Heart left ventricle (tissue), 16 donors: ENCODE data around the gene DLGAP1. TPM values are rescaled to one million over a fixed set of nuclear protein-coding genes. Genes with fewer than 3 reads are reported as not detected.

Experiments
- ATAC-seq, 4 donors: fragments of 200-7000 bp; cut with Tn5 transposase; one replicate each; pipeline ENCODE4 v1.9.1; 2020 to 2022; ENCODE audit warnings: moderate library complexity in 4 of 4, mild to moderate bottlenecking in 3 of 4, moderate number of reproducible peaks in 1 of 4
- DNase-seq, 5 donors: peaks; one replicate each; pipeline ENCODE4 v3.0.0-alpha.2; 2020
- H3K27ac ChIP-seq, 12 donors: fragments of 200-600 bp; sonication (generic) in 4 of 12; one replicate each; pipeline versions ENCODE4 v1.5.0 to v1.8.0; 2016 to 2022; ENCODE audit warnings: mild to moderate bottlenecking in 2 of 12
- H3K27me3 ChIP-seq, 9 donors: fragments of 200-600 bp; sonication (generic) in 2 of 9; one replicate each; pipeline versions ENCODE4 v1.5.1 to v1.8.0; 2016 to 2022; ENCODE audit warnings: mild to moderate bottlenecking in 3 of 9
- H3K36me3 ChIP-seq, 9 donors: fragments of 200-600 bp; sonication (generic) in 2 of 9; one replicate each; pipeline versions ENCODE4 v1.5.0 to v1.8.0; 2018 to 2022; ENCODE audit warnings: mild to moderate bottlenecking in 2 of 9
- H3K4me1 ChIP-seq, 12 donors: fragments of 200-600 bp; sonication (generic) in 4 of 12; one replicate each; pipeline versions ENCODE4 v1.5.0 to v1.8.0; 2016 to 2022; ENCODE audit warnings: mild to moderate bottlenecking in 3 of 12
- H3K4me3 ChIP-seq, 12 donors: fragments of 200-600 bp; sonication (generic) in 4 of 12; one replicate each; pipeline versions ENCODE4 v1.5.0 to v1.8.0; 2017 to 2022; ENCODE audit warnings: mild to moderate bottlenecking in 9 of 12, moderate library complexity in 4 of 12
- H3K9me3 ChIP-seq, 12 donors: fragments of 200-600 bp; sonication (generic) in 4 of 12; one replicate each; pipeline versions ENCODE4 v1.5.0 to v1.8.0; 2016 to 2022; ENCODE audit warnings: mild to moderate bottlenecking in 1 of 12
- POLR2A ChIP-seq, 2 donors: fragments of 450-650 bp; IDR thresholded peaks; one replicate each; pipeline ENCODE4 v1.6.1; 2017; ENCODE audit warnings: antibody characterized with exemption in 2 of 2, mild to moderate bottlenecking in 2 of 2, moderate library complexity in 2 of 2
- WGBS, 4 donors: extraction: QIAGEN DNeasy Blood & Tissue Kit in 2 of 4; methylation state at CpG; one replicate each; pipeline versions ENCODE4 v1.1.5 to v1.1.7; 2013 to 2018; 5-methylcytosine and 5-hydroxymethylcytosine counted together
- intact Hi-C, 10 donors: fragments of 100-400 bp; cut with DNase I; formaldehyde crosslinking; loops; one replicate each; pipeline versions ENCODE4 v1.11.1 to v1.14.2; 2022
- polyA plus RNA-seq, 2 donors: library from polyadenylated mRNA; stranded (reverse); fragments of 200-250 nt; gene quantifications; one replicate each; pipeline ENCODE4 v1.2.3, GENCODE V29; 2013
- total RNA-seq, 9 donors: library from RNA; depleted of rRNA in 2 of 9; stranded (reverse); fragments of >200 nt in 2 of 9; fragmentation: NEBNext Ultra II Directional in 3 of 9; extraction: Animal tissue kit (Norgen Biotek cat#: 25700) in 3 of 9; gene quantifications; one replicate each; pipeline versions ENCODE4 v1.1.0 to v1.2.4, GENCODE V29; 2016 to 2023
- TF ChIP-seq, protein P1 (sequence below), 12 donors: fragments of 200-600 bp; sonication (generic) in 4 of 12; IDR thresholded peaks; one replicate each; pipeline versions ENCODE4 v1.5.0 to v1.8.0; 2018 to 2022; ENCODE audit warnings: antibody characterized with exemption in 12 of 12, mild to moderate bottlenecking in 5 of 12
- donor health status: ischemic (EF 13 %, LVEDD 7.1; RV severe dilation, severe dysfunction).
- donor health status: healthy with polysubstance abuse.
- donor health status: DM: no; HTN: yes; CAD: no.
- donor health status: DM: no; HTN: no; CAD: no.
- donor health status: ischemic (EF 25% LVEDD 6.9; RV normal size, moderate dysfunction).
- donor health status: ischemic (EF 25% LVEDD 5.7; RV mildly dilated, moderate dysfunction).
- donor health status: healthy.
- donor health status: DM: yes; HTN: yes; CAD: no.
- donor health status: ischemic (EF 35%, LVEDD 5.7; RV mildly dilated, moderate dysfunction).
- donor health status: nonischemic (EF 11% LVEDD 7.7; RV severe dilation, severe dysfunction).
- donor health status: DM: yes; HTN: yes; CAD: no.
- donor health status: PGD.
- donor health status: ischemic (EF 29% LVEDD 5.4; RV normal size, mild dysfunction).
- donor health status: nonischemic (EF 23%, LVEDD 6.1; RV moderate dilation, normal function).

Gene DLGAP1
- total and polyA plus RNA-seq, 11 donors = 0.10 to 5.5 (median 0.40) TPM; not detected in 1

- Histone ChIP-seq H3K4me1 (no peaks in the 10 kb centered on the region), H3K36me3 (no peaks in the 10 kb centered on the region), H3K27me3 (no peaks in the 10 kb centered on the region), H3K9me3 (no peaks in the 10 kb centered on the region), H3K4me3 (no peak overlapping the region), H3K27ac (no peak overlapping the region)
- ATAC-seq (no peak), DNase-seq (no peak)
- TF ChIP-seq, protein P1, sequence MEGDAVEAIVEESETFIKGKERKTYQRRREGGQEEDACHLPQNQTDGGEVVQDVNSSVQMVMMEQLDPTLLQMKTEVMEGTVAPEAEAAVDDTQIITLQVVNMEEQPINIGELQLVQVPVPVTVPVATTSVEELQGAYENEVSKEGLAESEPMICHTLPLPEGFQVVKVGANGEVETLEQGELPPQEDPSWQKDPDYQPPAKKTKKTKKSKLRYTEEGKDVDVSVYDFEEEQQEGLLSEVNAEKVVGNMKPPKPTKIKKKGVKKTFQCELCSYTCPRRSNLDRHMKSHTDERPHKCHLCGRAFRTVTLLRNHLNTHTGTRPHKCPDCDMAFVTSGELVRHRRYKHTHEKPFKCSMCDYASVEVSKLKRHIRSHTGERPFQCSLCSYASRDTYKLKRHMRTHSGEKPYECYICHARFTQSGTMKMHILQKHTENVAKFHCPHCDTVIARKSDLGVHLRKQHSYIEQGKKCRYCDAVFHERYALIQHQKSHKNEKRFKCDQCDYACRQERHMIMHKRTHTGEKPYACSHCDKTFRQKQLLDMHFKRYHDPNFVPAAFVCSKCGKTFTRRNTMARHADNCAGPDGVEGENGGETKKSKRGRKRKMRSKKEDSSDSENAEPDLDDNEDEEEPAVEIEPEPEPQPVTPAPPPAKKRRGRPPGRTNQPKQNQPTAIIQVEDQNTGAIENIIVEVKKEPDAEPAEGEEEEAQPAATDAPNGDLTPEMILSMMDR (IDR thresholded peaks at IDR 0.05) = no peak
- intact Hi-C loops = no loop called here
- WGBS, 4 donors = 73 to 80% (median 74%) methylated on average over 2 of the region's 2 CpGs
Observed at GRCh38 chr18:3810296-3810695, 644.8 kb downstream of the DLGAP1 start.

DNA sequence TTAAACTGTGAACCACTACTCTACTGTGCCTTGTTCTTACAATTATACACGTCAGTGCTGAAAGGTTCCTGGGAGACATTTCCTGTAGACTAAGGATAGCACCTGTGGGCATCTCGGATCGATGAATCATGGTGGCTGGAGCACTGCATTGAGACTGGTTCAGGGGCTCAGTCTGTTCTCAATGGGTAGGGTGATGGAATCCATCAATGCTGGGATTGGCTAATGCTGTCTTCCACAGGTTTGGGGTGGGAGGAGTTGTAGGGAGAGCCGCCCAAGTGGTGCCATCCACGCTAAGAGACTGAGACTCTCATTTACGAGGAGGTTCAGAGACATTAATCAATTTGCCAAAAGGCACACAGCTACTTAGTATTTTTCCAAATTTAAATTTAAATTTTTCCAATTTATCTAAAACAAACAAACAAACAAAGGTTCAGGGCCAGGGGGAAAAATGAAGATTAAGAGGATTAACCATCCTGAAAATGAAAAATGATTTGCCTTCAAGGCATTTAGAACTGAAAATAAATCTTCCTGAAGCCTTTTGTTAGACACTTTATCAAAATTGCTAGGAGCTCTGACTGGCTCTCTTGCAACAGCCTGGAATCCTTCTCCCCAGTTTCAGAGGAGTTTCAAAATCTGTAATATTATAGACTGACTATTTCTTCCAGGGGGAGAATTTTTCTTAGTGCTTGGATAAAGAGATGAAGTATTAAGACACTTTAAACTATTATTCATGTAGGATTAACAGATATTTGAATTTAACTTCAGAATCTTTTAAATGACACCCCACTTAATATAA is 645.9 kb downstream of the DLGAP1 start:
- no peak for ATAC-seq
- intact Hi-C loops = no loop called here
- no peaks in the 10 kb centered on the region for H3K27me3 ChIP-seq
- no peaks in the 10 kb centered on the region for H3K9me3 ChIP-seq
- H3K4me3 ChIP-seq = no peak overlapping the region
- TF ChIP-seq POLR2A (IDR thresholded peaks at IDR 0.05) = no peak
- TF ChIP-seq, protein P1 (IDR thresholded peaks at IDR 0.05) = no peak
- no peaks in the 10 kb centered on the region for H3K36me3 ChIP-seq
- H3K4me1 ChIP-seq = no peaks in the 10 kb centered on the region
- 74 to 77% (median 76%) methylated on average over 6 of the region's 6 CpGs for WGBS, 4 donors
- H3K27ac ChIP-seq = no peak overlapping the region
- no peak for DNase-seq

- Histone ChIP-seq H3K4me3 (no peak overlapping the region), H3K27me3 (no peaks in the 10 kb centered on the region), H3K4me1 (no peaks in the 10 kb centered on the region), H3K9me3 (no peaks in the 10 kb centered on the region), H3K27ac (no peak overlapping the region), H3K36me3 (no peaks in the 10 kb centered on the region)
- DNase-seq (no peak), ATAC-seq (no peak)
- TF ChIP-seq, protein P1 (IDR thresholded peaks at IDR 0.05) = no peak
- no peak for TF ChIP-seq POLR2A (IDR thresholded peaks at IDR 0.05)
- intact Hi-C loops = no loop called here
- WGBS, 4 donors = 77 to 87% (median 80%) methylated on average over 4 of the region's 4 CpGs
Observed at GRCh38 chr18:3806656-3807055, 648.5 kb downstream of the DLGAP1 start.

GRCh38 chr18:3804336-3804735 is 650.8 kb downstream of the DLGAP1 start:
- no peak for ATAC-seq
- no peak overlapping the region for H3K4me3 ChIP-seq
- intact Hi-C loops = no loop called here
- TF ChIP-seq, protein P1 (IDR thresholded peaks at IDR 0.05) = no peak
- no peak for TF ChIP-seq POLR2A (IDR thresholded peaks at IDR 0.05)
- H3K27ac ChIP-seq = no peak overlapping the region
- no peaks in the 10 kb centered on the region for H3K36me3 ChIP-seq
- no peak for DNase-seq
- WGBS, 4 donors = 85 to 89% (median 86%) methylated on average over 4 of the region's 4 CpGs
- H3K9me3 ChIP-seq = no peaks in the 10 kb centered on the region
- H3K27me3 ChIP-seq = no peaks in the 10 kb centered on the region
- H3K4me1 ChIP-seq = no peaks in the 10 kb centered on the region
